H1 (cell line): ENCODE measurements around the gene TOM1L2. TPM values are rescaled to one million over a fixed set of nuclear protein-coding genes. Genes with fewer than 3 reads are reported as not detected.

Experiments
- CTCF ChIA-PET: fragments of 300-600 bp; sonication (Branson Sonifier 250); formaldehyde crosslinking; loops from one replicate; lab custom pipeline; 2021; ENCODE audit not compliant: partially characterized antibody; lab: Charles Lee
- POLR2A ChIA-PET: fragments of 300-600 bp; sonication (Branson Sonifier 250); formaldehyde crosslinking; loops from one replicate; lab custom pipeline; 2021; ENCODE audit warnings: inconsistent platforms; ENCODE audit not compliant: partially characterized antibody; lab: Charles Lee
- DNase-seq, 2 experiments: peaks; one replicate each; pipeline versions ENCODE4 v3.0.0 to v3.0.0-alpha.2; 2010 to 2022; ENCODE audit warnings: low spot score in 2 of 2, low read depth in 1 of 2, mixed read lengths in 1 of 2
- FAIRE-seq: peaks from 2 replicates; lab custom pipeline; 2011; peaks lifted over from hg19 to GRCh38; lab: Jason Lieb, UNC
- H2AFZ ChIP-seq: 2 replicates; pipeline ENCODE4 v1.8.1; 2012; ENCODE audit warnings: low read length, inconsistent platforms
- H2AK5ac ChIP-seq: 2 replicates; pipeline ENCODE4 v1.6.1; 2013; ENCODE audit warnings: low read depth, low read length
- H2BK120ac ChIP-seq: replicated peaks from 2 replicates; pipeline ENCODE3; 2013; ENCODE audit warnings: low read depth, low read length, inconsistent platforms
- H2BK12ac ChIP-seq: 2 replicates; pipeline ENCODE4 v1.6.1; 2013; ENCODE audit warnings: low read depth, low read length
- H2BK15ac ChIP-seq: 2 replicates; pipeline ENCODE4 v1.6.1; 2013; ENCODE audit warnings: low read length
- H2BK20ac ChIP-seq: 2 replicates; pipeline ENCODE4 v1.6.1; 2013; ENCODE audit warnings: low read length
- H2BK5ac ChIP-seq: 2 replicates; pipeline ENCODE4 v1.6.1; 2013; ENCODE audit warnings: low read depth, low read length
- H3K14ac ChIP-seq: 2 replicates; pipeline ENCODE4 v1.6.1; 2013; ENCODE audit warnings: inconsistent platforms; ENCODE audit not compliant: insufficient read length
- H3K18ac ChIP-seq: 2 replicates; pipeline ENCODE4 v1.6.1; 2013; ENCODE audit warnings: low read length; ENCODE audit errors: extremely low read depth
- H3K23ac ChIP-seq: 2 replicates; pipeline ENCODE4 v1.6.1; 2013; ENCODE audit warnings: inconsistent platforms; ENCODE audit not compliant: insufficient read length
- H3K23me2 ChIP-seq: 2 replicates; pipeline ENCODE4 v1.6.1; 2013; ENCODE audit warnings: low read depth, low read length
- H3K27ac ChIP-seq: 2 replicates; pipeline ENCODE4 v1.6.1; 2011; ENCODE audit warnings: low read depth, low read length, inconsistent platforms
- H3K27me3 ChIP-seq, 4 experiments: replicated peaks in 1 of 4; 1 replicate in 1 of 4; 2 replicates in 3 of 4; pipeline versions ENCODE4 v1.6.1 to v1.8.1; 2011 to 2013; ENCODE audit warnings: low read length in 3 of 4, mild to moderate bottlenecking in 3 of 4, inconsistent platforms in 2 of 4, mixed read lengths in 2 of 4, moderate library complexity in 1 of 4; ENCODE audit not compliant: control insufficient read depth in 3 of 4, insufficient read depth in 3 of 4; ENCODE audit errors: extremely low read depth in 1 of 4
- H3K36me3 ChIP-seq, 4 experiments: 2 replicates each; pipeline versions ENCODE4 v1.6.1 to v1.8.1; 2011 to 2013; ENCODE audit warnings: mild to moderate bottlenecking in 4 of 4, low read length in 3 of 4, moderate library complexity in 2 of 4, control low read depth in 1 of 4, inconsistent platforms in 1 of 4; ENCODE audit not compliant: insufficient read depth in 4 of 4, control insufficient read depth in 2 of 4
- H3K4ac ChIP-seq: replicated peaks from 2 replicates; pipeline ENCODE3; 2013; ENCODE audit warnings: low read length, low read depth, mixed read lengths, inconsistent platforms; ENCODE audit not compliant: insufficient read length
- H3K4me1 ChIP-seq, 4 experiments: replicated peaks in 1 of 4; 1 replicate in 1 of 4; 2 replicates in 3 of 4; pipeline versions ENCODE4 v1.6.1 to v1.8.1; 2011 to 2013; ENCODE audit warnings: low read length in 3 of 4, inconsistent platforms in 2 of 4, mixed read lengths in 1 of 4; ENCODE audit not compliant: insufficient read depth in 4 of 4, control insufficient read depth in 3 of 4
- H3K4me2 ChIP-seq, 2 experiments: 2 replicates each; pipeline versions ENCODE4 v1.6.1 to v1.8.1; 2011 to 2013; ENCODE audit warnings: low read depth in 2 of 2, low read length in 2 of 2, control low read depth in 1 of 2, inconsistent platforms in 1 of 2, mild to moderate bottlenecking in 1 of 2; ENCODE audit not compliant: insufficient read depth in 1 of 2
- H3K4me3 ChIP-seq, 4 experiments: fragments of 200-600, 300-600 bp in 1 of 4; sonication (generic), shearing (Covaris generic), sonication (Bioruptor Twin) in 1 of 4; 2 replicates each; pipeline versions ENCODE4 v1.5.1 to v1.8.1; 2011 to 2016; ENCODE audit warnings: low read length in 4 of 4, low read depth in 3 of 4, control low read depth in 2 of 4, inconsistent platforms in 2 of 4, mild to moderate bottlenecking in 2 of 4, mixed read lengths in 1 of 4, moderate library complexity in 1 of 4; ENCODE audit not compliant: insufficient read depth in 2 of 4; ENCODE audit errors: extremely low read depth in 1 of 4
- H3K56ac ChIP-seq: replicated peaks from 2 replicates; pipeline ENCODE3; 2013; ENCODE audit warnings: low read depth, mild to moderate bottlenecking, mixed read lengths, low read length, inconsistent platforms; ENCODE audit not compliant: insufficient read length
- H3K79me1 ChIP-seq: 2 replicates; pipeline ENCODE4 v1.6.1; 2013; ENCODE audit warnings: low read depth, low read length, control low read depth
- H3K79me2 ChIP-seq, 2 experiments: 2 replicates each; pipeline versions ENCODE4 v1.6.1 to v1.8.1; 2012 to 2013; ENCODE audit warnings: low read length in 2 of 2, mild to moderate bottlenecking in 2 of 2, inconsistent platforms in 1 of 2; ENCODE audit not compliant: insufficient read depth in 2 of 2, control insufficient read depth in 1 of 2
- H3K9ac ChIP-seq, 4 experiments: replicated peaks in 1 of 4; 1 replicate in 1 of 4; 2 replicates in 3 of 4; pipeline versions ENCODE4 v1.6.1 to v1.8.1; 2011 to 2013; ENCODE audit warnings: low read depth in 3 of 4, low read length in 3 of 4, control low read depth in 2 of 4, mild to moderate bottlenecking in 2 of 4, moderate library complexity in 2 of 4, inconsistent platforms in 1 of 4; ENCODE audit errors: extremely low read depth in 1 of 4
- H3K9me3 ChIP-seq, 2 experiments: 2 replicates each; pipeline versions ENCODE4 v1.6.1 to v1.8.1; 2012 to 2013; ENCODE audit warnings: mild to moderate bottlenecking in 2 of 2, moderate library complexity in 2 of 2, control low read depth in 1 of 2, inconsistent platforms in 1 of 2, low read depth in 1 of 2, low read length in 1 of 2, mixed read lengths in 1 of 2; ENCODE audit not compliant: insufficient read depth in 2 of 2
- H4K20me1 ChIP-seq, 2 experiments: replicated peaks in 1 of 2; 2 replicates each; pipeline versions ENCODE3 to v1.8.1; 2011 to 2013; ENCODE audit warnings: inconsistent platforms in 2 of 2, low read length in 2 of 2, mild to moderate bottlenecking in 1 of 2; ENCODE audit not compliant: insufficient read depth in 2 of 2, control insufficient read depth in 1 of 2
- H4K5ac ChIP-seq: 2 replicates; pipeline ENCODE4 v1.6.1; 2013; ENCODE audit warnings: low read length, low read depth, mixed read lengths, inconsistent platforms; ENCODE audit not compliant: insufficient read length
- H4K8ac ChIP-seq: 2 replicates; pipeline ENCODE4 v1.8.0; 2013; ENCODE audit warnings: mild to moderate bottlenecking, moderate library complexity, low read length, inconsistent platforms; ENCODE audit not compliant: insufficient read depth; ENCODE audit errors: extremely low read depth
- H4K91ac ChIP-seq: replicated peaks from 2 replicates; pipeline ENCODE3; 2013; ENCODE audit warnings: low read length, mixed read lengths, inconsistent platforms; ENCODE audit not compliant: insufficient read length
- CTBP2 ChIP-seq: IDR thresholded peaks from 2 replicates; pipeline ENCODE4 v1.7.0; 2011; ENCODE audit warnings: borderline replicate concordance, mild to moderate bottlenecking, moderate library complexity, mixed read lengths, low read length; ENCODE audit not compliant: insufficient read depth, insufficient read length
- NRF1 ChIP-seq: IDR thresholded peaks from 2 replicates; pipeline ENCODE4 v1.6.1; 2011; ENCODE audit warnings: mild to moderate bottlenecking, low read depth, low read length, improper control_type of control experiment
- POLR2AphosphoS5 ChIP-seq: IDR thresholded peaks from 2 replicates; pipeline ENCODE4 v1.6.1; 2011; ENCODE audit warnings: low read depth, low read length
- RAD21 ChIP-seq, 2 experiments: IDR thresholded peaks in 1 of 2; conservative IDR thresholded peaks in 1 of 2; 2 replicates each; pipeline ENCODE4 v1.6.1; 2011; ENCODE audit warnings: low read depth in 2 of 2, low read length in 2 of 2, improper control_type of control experiment in 1 of 2, inconsistent platforms in 1 of 2, mild to moderate bottlenecking in 1 of 2, moderate library complexity in 1 of 2
- RXRA ChIP-seq: IDR thresholded peaks from 2 replicates; pipeline ENCODE4 v1.6.1; 2011; ENCODE audit warnings: low read depth, mild to moderate bottlenecking, low read length, moderate library complexity; ENCODE audit not compliant: insufficient read depth
- SIX5 ChIP-seq: IDR thresholded peaks from 2 replicates; pipeline ENCODE4 v1.6.1; 2011; ENCODE audit warnings: mild to moderate bottlenecking, low read depth, low read length
- TCF12 ChIP-seq: IDR thresholded peaks from 2 replicates; pipeline ENCODE4 v1.6.1; 2011; ENCODE audit warnings: low read depth, mild to moderate bottlenecking, low read length
- WGBS, 2 experiments: shearing (Covaris generic) in 1 of 2; methylation state at CpG; one replicate each; pipeline versions ENCODE4 v1.1.6 to v1.1.7; 2013 to 2015; ENCODE audit warnings: low lambda C conversion rate in 2 of 2, mixed read lengths in 2 of 2, inconsistent platforms in 1 of 2, low coverage in 1 of 2, missing lambda C conversion rate in 1 of 2; ENCODE audit not compliant: insufficient replicate concordance in 2 of 2, insufficient coverage in 1 of 2, insufficient read length in 1 of 2; ENCODE audit errors: extremely low coverage in 1 of 2, missing lambda C conversion rate in 1 of 2; 5-methylcytosine and 5-hydroxymethylcytosine counted together
- polyA plus RNA-seq, 7 experiments: library from polyadenylated mRNA; depleted of rRNA in 3 of 7; stranded (reverse) in 5 of 7; unstranded in 2 of 7; fragments of >200 nt in 5 of 7; fragments of 200-250 nt in 2 of 7; gene quantifications; 1 replicate in 5 of 7; 2 replicates in 1 of 7; 4 replicates in 1 of 7; pipeline versions ENCODE4 v1.2.1 to v1.2.3, GENCODE V29; 2011 to 2013; ENCODE audit warnings: missing spikeins in 2 of 7, mixed read lengths in 2 of 7
- total RNA-seq: library from RNA; stranded (reverse); fragmentation: NEBNext Ultra II Directional; extraction: Animal tissue kit (Norgen Biotek cat#: 25700); gene quantifications from 2 replicates; pipeline ENCODE4 v1.2.1, GENCODE V29; 2021

Gene TOM1L2
- total and polyA plus RNA-seq, 2 of the 8 experiments (the other 6 are each of a cell fraction or from before 2014, with no cell fraction given), result 2.0 to 3.4 TPM

DNA sequence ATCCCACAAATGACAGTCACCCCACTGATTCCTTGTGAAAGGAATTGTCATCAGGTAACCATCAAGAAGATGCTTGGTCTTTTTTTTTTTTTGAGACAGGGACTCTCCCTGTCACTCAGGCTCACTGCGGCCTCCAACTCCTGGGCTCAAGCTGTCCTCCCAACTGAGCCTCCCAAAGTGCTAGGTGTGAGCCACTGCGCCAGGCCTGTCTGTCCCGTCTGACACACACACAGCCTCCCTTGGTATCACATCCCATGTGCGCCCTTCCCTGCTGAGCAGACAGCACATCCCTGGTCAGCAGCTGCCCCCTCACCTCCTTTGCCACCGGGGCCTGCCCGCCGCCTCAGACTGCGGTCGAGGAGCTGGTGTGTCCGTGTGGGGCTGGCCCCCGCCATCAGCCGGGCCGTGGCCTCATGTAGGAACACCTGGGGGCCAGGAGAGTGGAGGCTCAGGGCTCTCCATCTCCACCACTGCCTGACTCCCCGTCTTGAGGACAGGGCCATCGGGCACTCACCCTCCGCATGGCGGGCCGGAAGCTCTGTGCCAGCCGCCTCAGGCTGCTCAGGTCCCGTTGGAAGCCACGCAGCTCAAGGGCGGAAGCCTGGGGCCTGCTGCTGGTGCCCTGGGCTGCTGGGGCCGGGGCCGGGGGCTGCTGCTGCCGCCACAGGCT lies 159.0 kb downstream of the TOM1L2 start:
- TF ChIP-seq TCF12 (no peak), SIX5 (no peak), CTBP2 (no peak), POLR2AphosphoS5 (0 out of 2 replicates have a peak, but pooled peaks have one; percentile 13), RAD21 (IDR thresholded peaks at IDR 0.05 in 1 of 2, conservative IDR thresholded peaks at IDR 0.05 in 1 of 2; ENCODE audit: low read depth in 2 of 2, low read length in 2 of 2) (no peak), RXRA (no peak), NRF1 (no peak)

More for the DNA sequence above, 159.0 kb downstream of the TOM1L2 start:
- Histone ChIP-seq H3K23ac (no peak overlapping the region), H3K23me2 (peaks cover 10% of the 10 kb centered on the region; the same call in 1 of the 2 replicates), H3K18ac (no peak overlapping the region), H3K14ac (no peak overlapping the region), H2BK120ac (no peak overlapping the region), H3K27ac (no peak overlapping the region), H3K4me3 (no peak overlapping the region), H3K9me3 (no peaks in the 10 kb centered on the region), H4K20me1 (peaks cover 6 to 19% of the 10 kb centered on the region in 2 experiments), H3K4me2 (no peak overlapping the region), H2BK15ac (no peak overlapping the region), H2BK5ac (no peak overlapping the region), H2BK20ac (no peak overlapping the region), H2AFZ (no peak overlapping the region), H3K79me2 (no peaks in the 10 kb centered on the region), H3K4me1 (peaks cover 0 to 20% (median 12%) of the 10 kb centered on the region in 4 experiments; a peak in 6 of 7 replicates), H2BK12ac (no peak overlapping the region), H4K91ac (no peak overlapping the region), H3K27me3 (peaks cover 6 to 23% (median 16%) of the 10 kb centered on the region in 4 experiments), H4K5ac (no peak overlapping the region), H3K4ac (no peak overlapping the region), H3K79me1 (0 out of 2 replicates have a peak, but pooled peaks cover 4% of the 10 kb centered on the region), H3K36me3 (peaks cover 18 to 41% (median 34%) of the 10 kb centered on the region in 4 experiments; a peak in 7 of 8 replicates), H2AK5ac (no peak overlapping the region; the same call in 1 of the 2 replicates), H3K9ac (no peak overlapping the region), H3K56ac (no peak overlapping the region), H4K8ac (no peak overlapping the region)
- FAIRE-seq (no peak), DNase-seq (no peak)
- CTCF ChIA-PET, result interaction anchor here (0.7 to 18.1 kb wide), 34 partner anchors 9 to 1885 kb away, joined by 3 to 375 read pairs (median 12); partner anchors contain the start of gene SREBF1
- POLR2A ChIA-PET, result interaction anchor here (0.7 to 24.7 kb wide), 7 partner anchors 17 to 113 kb away, joined by 3 to 532 read pairs (median 5); partner anchors contain the start of gene SREBF1
- 96% methylated on average over 24 of the region's 25 CpGs; no CpG with 5 or more reads in 1 of the 2 experiments for WGBS, 2 experiments
